Peyer's patch (tissue), 4 donors: ENCODE measurements around the gene TRAK1. TPM values are rescaled to one million over a fixed set of nuclear protein-coding genes. Genes with fewer than 3 reads are reported as not detected.

ENCODE experiments used
- DNase-seq, 3 donors: peaks; one replicate each; pipeline ENCODE4 v3.0.0-alpha.2; 2017 to 2019
- H3K27ac ChIP-seq, 4 donors: fragments of 200-600 bp; sonication (generic); one replicate each; pipeline ENCODE4 v1.5.1; 2016 to 2019
- H3K27me3 ChIP-seq, 2 donors: fragments of 200-600 bp; sonication (generic); one replicate each; pipeline ENCODE4 v1.5.1; 2019
- H3K36me3 ChIP-seq, 3 donors: fragments of 200-600 bp; sonication (generic); one replicate each; pipeline ENCODE4 v1.5.1; 2016 to 2019
- H3K4me1 ChIP-seq, 4 donors: fragments of 200-600 bp; sonication (generic); one replicate each; pipeline ENCODE4 v1.5.1; 2016 to 2019
- H3K4me3 ChIP-seq, 4 donors: fragments of 200-600 bp; sonication (generic); 1 replicate in 3 of 4; 2 replicates in 1 of 4; pipeline ENCODE4 v1.5.1; 2016 to 2019; ENCODE audit warnings: mild to moderate bottlenecking in 1 of 4
- H3K9me3 ChIP-seq, 4 donors: fragments of 200-600 bp; sonication (generic); one replicate each; pipeline ENCODE4 v1.5.1; 2016 to 2019; ENCODE audit warnings: mild to moderate bottlenecking in 1 of 4
- CTCF ChIP-seq, 6 experiments: fragments of 450-650 bp in 4 of 6; fragments of 200-600 bp in 2 of 6; sonication (generic) in 1 of 6; IDR thresholded peaks; one replicate each; pipeline ENCODE4 v1.5.1; 2017 to 2019; ENCODE audit warnings: antibody characterized with exemption in 6 of 6, mild to moderate bottlenecking in 3 of 6, moderate library complexity in 1 of 6
- POLR2A ChIP-seq, 2 donors: fragments of 450-650 bp; IDR thresholded peaks; one replicate each; pipeline ENCODE4 v1.5.1; 2017; ENCODE audit warnings: antibody characterized with exemption in 2 of 2, mild to moderate bottlenecking in 2 of 2, moderate library complexity in 2 of 2
- total RNA-seq, 4 donors: library from RNA; depleted of rRNA; stranded (reverse); fragments of >200 nt; gene quantifications; one replicate each; pipeline ENCODE4 v1.1.0, GENCODE V29; 2016

The TRAK1 gene
- total RNA-seq, 4 donors from 2014 or later: 96.2 to 283 (median 125) TPM

DNA sequence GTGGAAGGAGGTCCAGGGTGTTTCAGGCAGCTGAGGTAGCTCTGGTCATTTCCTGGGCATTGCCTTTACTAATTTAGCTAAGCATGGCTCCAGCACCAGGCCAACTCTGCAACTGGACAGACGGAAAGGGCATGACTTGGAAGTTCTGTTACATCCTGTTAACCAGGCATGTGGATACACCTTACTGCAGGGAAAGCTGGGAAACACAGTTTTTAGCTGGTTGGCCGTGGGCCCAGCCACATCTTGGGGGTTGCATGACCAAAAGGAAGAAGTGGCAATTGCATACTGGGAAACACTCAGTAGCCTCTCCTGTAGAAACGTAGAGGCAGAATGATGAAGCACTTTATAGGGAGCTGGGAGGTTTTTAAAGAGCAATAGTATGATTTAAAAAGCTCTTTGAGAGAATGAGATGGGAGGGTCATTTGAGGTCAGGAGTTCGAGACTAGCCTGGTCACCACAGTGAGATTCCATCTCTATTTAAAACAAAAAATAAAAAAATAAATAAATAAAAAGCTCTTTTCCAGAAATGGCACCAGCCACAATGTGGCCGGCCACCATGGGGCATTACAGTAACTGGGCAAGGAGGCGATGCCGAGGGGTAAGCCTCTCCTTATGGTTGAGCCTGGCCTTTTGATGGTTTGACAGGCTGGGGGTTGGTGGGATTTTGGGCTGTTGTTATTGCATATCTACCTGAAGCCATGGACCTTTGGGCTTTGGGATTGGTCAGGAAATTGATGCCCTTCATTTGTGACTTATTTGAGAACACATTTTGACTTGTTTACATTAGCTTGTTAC, 28.6 kb downstream of the TRAK1 start:
- DNase-seq: no peak
- no peak for TF ChIP-seq POLR2A (IDR thresholded peaks at IDR 0.05)
- no peak for TF ChIP-seq CTCF (IDR thresholded peaks at IDR 0.05)
- no peak overlapping the region for H3K27ac ChIP-seq
- no peaks in the 10 kb centered on the region for H3K36me3 ChIP-seq
- H3K27me3 ChIP-seq: no peaks in the 10 kb centered on the region
- no peaks in the 10 kb centered on the region for H3K9me3 ChIP-seq
- H3K4me3 ChIP-seq: no peak overlapping the region
- peaks cover 0 to 31% (median 0%) of the 10 kb centered on the region in 4 donors for H3K4me1 ChIP-seq

DNA sequence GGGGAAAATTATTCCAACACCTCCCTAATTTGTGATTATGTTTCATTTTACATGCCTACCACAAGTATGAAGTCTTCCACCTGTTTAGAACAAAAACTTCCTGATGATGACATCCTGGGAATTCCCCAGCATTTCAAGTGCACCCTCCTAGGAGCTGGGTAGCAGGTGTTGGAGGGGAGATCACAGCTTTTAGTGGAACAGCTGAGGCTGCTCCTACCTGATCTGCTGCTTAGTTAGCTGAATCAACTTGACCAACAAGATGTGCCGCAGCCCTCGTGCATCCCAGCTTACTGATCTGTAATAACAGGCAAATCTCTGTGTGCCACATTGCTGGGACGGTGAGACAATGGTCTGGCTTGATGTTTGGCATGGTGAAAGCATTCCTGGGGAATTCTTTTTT, 29.7 kb downstream of the TRAK1 start:
- Histone ChIP-seq H3K4me3 (no peak overlapping the region), H3K4me1 (peaks cover 0 to 31% (median 0%) of the 10 kb centered on the region in 4 donors), H3K27ac (no peak overlapping the region)

DNA sequence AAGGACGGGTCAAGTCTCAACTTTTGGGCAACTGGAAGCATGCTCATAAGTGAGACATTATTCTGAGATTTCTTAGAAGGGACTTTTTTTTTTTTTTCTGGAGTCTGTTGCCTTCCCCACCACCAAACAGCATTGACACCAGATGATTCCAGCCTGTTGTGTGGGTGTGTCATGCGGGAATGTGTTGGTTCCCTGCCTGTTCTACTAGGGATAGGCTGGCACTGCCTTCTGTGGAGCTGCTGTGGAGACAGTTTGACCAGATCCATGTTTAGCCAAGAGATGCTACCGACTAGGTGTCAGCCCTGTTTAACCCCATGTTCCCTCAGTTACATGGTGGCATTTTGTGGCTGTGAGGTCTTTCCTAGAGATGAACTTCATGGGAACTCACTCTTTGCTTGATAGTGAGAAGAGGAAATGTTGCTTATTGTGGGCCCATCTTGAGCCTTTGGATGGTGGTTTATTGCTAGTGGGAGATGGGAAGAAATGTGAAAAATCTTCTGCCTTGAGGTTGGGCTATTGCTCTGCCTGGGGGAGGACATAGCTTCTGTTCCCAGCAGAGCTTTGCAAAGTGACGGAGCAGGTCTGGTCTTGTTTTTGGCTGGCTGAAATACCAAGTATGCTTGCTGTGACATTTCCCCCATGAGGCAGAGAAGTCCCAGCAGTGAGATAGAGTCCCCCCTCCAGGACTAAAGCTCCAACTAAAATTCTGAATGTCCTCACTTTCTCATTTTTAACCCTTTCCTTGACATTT, 31.3 kb downstream of the TRAK1 start:
- no peak for DNase-seq
- H3K4me3 ChIP-seq: no peak overlapping the region
- H3K27ac ChIP-seq: no peak overlapping the region
- no peak for TF ChIP-seq CTCF (IDR thresholded peaks at IDR 0.05)
- no peak for TF ChIP-seq POLR2A (IDR thresholded peaks at IDR 0.05)
- peaks cover 0 to 22% (median 0%) of the 10 kb centered on the region in 4 donors for H3K4me1 ChIP-seq
- no peaks in the 10 kb centered on the region for H3K27me3 ChIP-seq
- no peaks in the 10 kb centered on the region for H3K9me3 ChIP-seq
- peaks cover 0 to 11% (median 0%) of the 10 kb centered on the region in 3 donors for H3K36me3 ChIP-seq

More for the DNA sequence above, 29.7 kb downstream of the TRAK1 start:
- peaks cover 0 to 5% (median 0%) of the 10 kb centered on the region in 3 donors for H3K36me3 ChIP-seq
- no peaks in the 10 kb centered on the region for H3K27me3 ChIP-seq
- DNase-seq: no peak
- TF ChIP-seq POLR2A (IDR thresholded peaks at IDR 0.05) (no peak), CTCF (IDR thresholded peaks at IDR 0.05) (no peak)
- H3K9me3 ChIP-seq: no peaks in the 10 kb centered on the region

DNA sequence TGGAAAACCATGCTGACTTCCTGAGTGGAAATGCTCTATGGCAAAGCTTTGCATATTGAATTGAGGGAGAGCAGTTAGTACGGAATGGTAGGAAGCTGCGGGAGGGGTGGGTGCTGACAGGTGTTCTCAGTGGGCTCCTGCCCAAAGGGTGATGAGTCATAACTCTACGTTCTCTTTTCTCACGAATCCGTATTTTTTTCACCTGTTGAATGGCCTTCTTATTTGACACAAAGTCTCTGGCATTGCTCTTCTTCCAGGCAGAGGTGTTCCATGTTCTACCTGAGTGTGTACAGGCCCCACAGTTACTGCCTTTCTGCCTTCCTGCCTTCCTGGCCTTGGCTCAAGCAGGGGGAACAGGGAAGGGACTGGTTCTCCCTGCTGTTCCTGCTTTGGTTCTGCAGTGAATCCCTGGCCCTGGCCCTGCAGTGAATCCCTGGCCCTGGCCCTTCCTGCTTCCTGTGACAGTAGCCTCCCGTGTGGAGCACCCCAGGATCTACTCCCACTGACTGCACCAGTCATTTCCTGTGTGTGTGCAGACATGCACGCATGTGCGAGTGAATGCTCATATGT, 31.9 kb downstream of the TRAK1 start:
- Histone ChIP-seq H3K27me3 (no peaks in the 10 kb centered on the region), H3K4me1 (peaks cover 0 to 21% (median 0%) of the 10 kb centered on the region in 4 donors), H3K36me3 (peaks cover 0 to 14% (median 0%) of the 10 kb centered on the region in 3 donors), H3K27ac (no peak overlapping the region), H3K4me3 (no peak overlapping the region), H3K9me3 (no peaks in the 10 kb centered on the region)
- no peak for TF ChIP-seq CTCF (IDR thresholded peaks at IDR 0.05)
- no peak for TF ChIP-seq POLR2A (IDR thresholded peaks at IDR 0.05)
- DNase-seq: no peak

GRCh38 chr3:42123824-42124658, 32.9 kb downstream of the TRAK1 start:
- H3K27ac ChIP-seq: no peak overlapping the region
- H3K4me3 ChIP-seq: no peak overlapping the region
- no peaks in the 10 kb centered on the region for H3K9me3 ChIP-seq
- peaks cover 0 to 24% (median 0%) of the 10 kb centered on the region in 4 donors for H3K4me1 ChIP-seq
- H3K36me3 ChIP-seq: peaks cover 0 to 14% (median 0%) of the 10 kb centered on the region in 3 donors
- DNase-seq: no peak
- TF ChIP-seq POLR2A (IDR thresholded peaks at IDR 0.05) (no peak), CTCF (IDR thresholded peaks at IDR 0.05) (no peak)
- no peaks in the 10 kb centered on the region for H3K27me3 ChIP-seq
